Calu3 (cell line): ENCODE measurements around the gene FAM193A. TPM values are rescaled to one million over a fixed set of nuclear protein-coding genes. Genes with fewer than 3 reads are reported as not detected.

Experiments used
- BruUV-seq: library from RNA; stranded (reverse); fragments of 400-500 nt; replicated peaks from 2 replicates; lab custom pipeline; 2021; lab: Mats Ljungman, UMichigan
- CTCF ChIA-PET: fragments of 300-600 bp; sonication (Branson Sonifier 250); formaldehyde crosslinking; loops from one replicate; lab custom pipeline; 2022; ENCODE audit warnings: antibody characterized with exemption; lab: Charles Lee
- DNase-seq: peaks from one replicate; pipeline ENCODE4 v3.0.0; 2022
- H3K27ac Mint-ChIP-seq: one replicate; pipeline ENCODE4 v1.8.0; 2022; ENCODE audit warnings: mixed read lengths; ENCODE audit not compliant: unreplicated experiment
- H3K27me3 Mint-ChIP-seq: one replicate; pipeline ENCODE4 v1.8.0; 2022; ENCODE audit warnings: mixed read lengths; ENCODE audit not compliant: unreplicated experiment
- H3K36me3 Mint-ChIP-seq: one replicate; pipeline ENCODE4 v1.8.0; 2022; ENCODE audit warnings: mild to moderate bottlenecking, moderate library complexity, mixed read lengths; ENCODE audit not compliant: insufficient read depth, unreplicated experiment
- H3K4me1 Mint-ChIP-seq: one replicate; pipeline ENCODE4 v1.8.0; 2022; ENCODE audit warnings: mild to moderate bottlenecking, low read depth, mixed read lengths; ENCODE audit not compliant: unreplicated experiment
- H3K4me3 Mint-ChIP-seq: one replicate; pipeline ENCODE4 v1.8.0; 2022; ENCODE audit warnings: mild to moderate bottlenecking, low read depth, moderate library complexity, mixed read lengths; ENCODE audit not compliant: unreplicated experiment
- H3K9me3 Mint-ChIP-seq: one replicate; pipeline ENCODE4 v1.8.0; 2022; ENCODE audit warnings: low read depth, mixed read lengths; ENCODE audit not compliant: unreplicated experiment
- intact Hi-C: fragments of 100-400 bp; cut with micrococcal nuclease; formaldehyde crosslinking; loops from one replicate; pipeline ENCODE4 v1.10.0; 2022; ENCODE audit not compliant: unreplicated experiment
- total RNA-seq: library from RNA; stranded (reverse); gene quantifications from 2 replicates; pipeline ENCODE4 v1.2.3, GENCODE V29; 2022
- TF ChIP-seq, protein P1 (sequence below): fragments of 200-600 bp; IDR thresholded peaks from one replicate; pipeline ENCODE4 v1.8.0; 2022; ENCODE audit warnings: antibody characterized with exemption; ENCODE audit not compliant: unreplicated experiment

The FAM193A gene
- total RNA-seq, 1 experiment from 2014 or later, result 20.0 TPM

DNA sequence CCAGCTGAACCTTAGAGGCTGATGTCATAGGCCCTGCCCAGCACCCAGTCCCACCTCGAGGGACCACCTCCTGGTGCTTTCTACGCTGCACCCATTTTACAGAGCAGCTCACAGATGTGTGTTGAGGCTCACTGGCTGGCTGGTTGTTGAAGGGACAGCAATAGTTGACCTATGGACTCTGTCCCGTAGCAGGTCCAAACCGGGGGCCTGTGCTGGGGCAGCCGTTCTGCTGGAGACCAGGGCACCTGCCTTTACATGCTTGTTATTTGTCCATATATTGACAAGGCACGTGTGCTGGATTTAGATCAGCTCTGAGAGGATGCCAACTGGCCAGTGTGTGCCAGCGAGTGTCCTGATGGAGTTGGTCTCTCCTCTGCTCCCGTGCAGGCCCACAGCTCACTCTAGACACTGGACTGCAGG lies 161.6 kb downstream of the FAM193A start:
- TF ChIP-seq, protein P1, sequence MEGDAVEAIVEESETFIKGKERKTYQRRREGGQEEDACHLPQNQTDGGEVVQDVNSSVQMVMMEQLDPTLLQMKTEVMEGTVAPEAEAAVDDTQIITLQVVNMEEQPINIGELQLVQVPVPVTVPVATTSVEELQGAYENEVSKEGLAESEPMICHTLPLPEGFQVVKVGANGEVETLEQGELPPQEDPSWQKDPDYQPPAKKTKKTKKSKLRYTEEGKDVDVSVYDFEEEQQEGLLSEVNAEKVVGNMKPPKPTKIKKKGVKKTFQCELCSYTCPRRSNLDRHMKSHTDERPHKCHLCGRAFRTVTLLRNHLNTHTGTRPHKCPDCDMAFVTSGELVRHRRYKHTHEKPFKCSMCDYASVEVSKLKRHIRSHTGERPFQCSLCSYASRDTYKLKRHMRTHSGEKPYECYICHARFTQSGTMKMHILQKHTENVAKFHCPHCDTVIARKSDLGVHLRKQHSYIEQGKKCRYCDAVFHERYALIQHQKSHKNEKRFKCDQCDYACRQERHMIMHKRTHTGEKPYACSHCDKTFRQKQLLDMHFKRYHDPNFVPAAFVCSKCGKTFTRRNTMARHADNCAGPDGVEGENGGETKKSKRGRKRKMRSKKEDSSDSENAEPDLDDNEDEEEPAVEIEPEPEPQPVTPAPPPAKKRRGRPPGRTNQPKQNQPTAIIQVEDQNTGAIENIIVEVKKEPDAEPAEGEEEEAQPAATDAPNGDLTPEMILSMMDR, result no peak
- no peaks in the 10 kb centered on the region for H3K27me3 Mint-ChIP-seq
- intact Hi-C loops, result no loop called here
- H3K4me1 Mint-ChIP-seq, result no peaks in the 10 kb centered on the region
- CTCF ChIA-PET, result no interaction called here
- no peaks in the 10 kb centered on the region for H3K9me3 Mint-ChIP-seq
- no peak overlapping the region for H3K4me3 Mint-ChIP-seq
- H3K36me3 Mint-ChIP-seq, result peaks cover 17% of the 10 kb centered on the region
- DNase-seq, result no peak
- BruUV-seq, result no TSS peak
- no peak overlapping the region for H3K27ac Mint-ChIP-seq

- Mint-ChIP-seq H3K27me3 (no peaks in the 10 kb centered on the region), H3K27ac (no peak overlapping the region), H3K4me1 (no peaks in the 10 kb centered on the region), H3K36me3 (peaks cover 17% of the 10 kb centered on the region), H3K9me3 (no peaks in the 10 kb centered on the region), H3K4me3 (no peak overlapping the region)
- no peak for DNase-seq
- TF ChIP-seq, protein P1, result no peak
- no TSS peak for BruUV-seq
- CTCF ChIA-PET, result no interaction called here
- intact Hi-C loops, result no loop called here
Measured at GRCh38 chr4:2698504-2698903, 162.1 kb downstream of the FAM193A start.

DNA sequence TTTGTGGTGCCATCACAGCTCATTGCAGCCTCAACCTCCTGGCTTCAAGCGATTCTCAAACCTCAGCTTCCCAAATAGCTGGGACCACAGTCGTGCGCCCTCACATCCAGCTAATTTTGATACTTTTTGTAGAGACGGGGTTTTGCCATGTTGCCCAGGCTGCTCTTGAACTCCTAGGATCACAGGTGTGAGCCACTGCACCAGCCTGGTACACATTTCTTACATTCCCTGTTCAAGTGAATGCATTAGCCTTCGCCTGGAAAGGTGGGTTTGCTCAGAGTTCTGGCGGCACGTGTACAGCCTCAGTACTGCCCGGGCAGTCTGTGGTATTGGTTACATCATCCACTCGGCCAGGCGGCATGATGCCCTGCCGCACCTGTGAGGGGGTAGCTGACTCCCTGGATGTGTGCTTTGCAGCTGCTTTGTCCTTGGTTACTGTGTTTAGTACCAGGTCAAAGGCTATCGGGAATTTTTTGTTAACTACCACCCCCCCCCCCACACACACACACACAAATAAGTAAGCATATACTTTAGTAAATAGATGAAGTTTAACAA lies 162.6 kb downstream of the FAM193A start:
- no peaks in the 10 kb centered on the region for H3K9me3 Mint-ChIP-seq
- intact Hi-C loops, result no loop called here
- H3K4me3 Mint-ChIP-seq, result no peak overlapping the region
- no peak overlapping the region for H3K27ac Mint-ChIP-seq
- H3K4me1 Mint-ChIP-seq, result no peaks in the 10 kb centered on the region
- BruUV-seq, result no TSS peak
- DNase-seq, result no peak
- TF ChIP-seq, protein P1, result no peak
- CTCF ChIA-PET, result no interaction called here
- H3K36me3 Mint-ChIP-seq, result peaks cover 17% of the 10 kb centered on the region
- no peaks in the 10 kb centered on the region for H3K27me3 Mint-ChIP-seq

DNA sequence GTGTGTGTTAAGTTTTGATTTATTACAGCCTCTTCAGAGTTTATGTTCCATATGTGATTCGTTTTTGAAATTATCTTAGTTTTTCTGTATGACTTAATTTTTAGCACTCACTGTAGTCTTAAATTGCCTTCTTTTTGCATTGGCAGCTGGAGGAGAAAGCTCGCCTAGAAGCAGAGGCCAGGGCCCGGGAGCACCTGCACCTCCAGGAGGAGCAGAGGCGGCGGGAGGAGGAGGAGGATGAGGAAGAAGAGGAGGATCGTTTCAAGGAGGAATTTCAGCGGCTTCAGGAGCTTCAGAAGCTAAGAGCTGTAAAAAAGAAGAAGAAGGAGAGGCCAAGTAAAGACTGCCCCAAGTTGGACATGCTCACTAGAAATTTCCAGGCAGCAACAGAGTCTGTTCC lies 163.1 kb downstream of the FAM193A start:
- no peaks in the 10 kb centered on the region for H3K27me3 Mint-ChIP-seq
- CTCF ChIA-PET, result no interaction called here
- DNase-seq, result no peak
- H3K27ac Mint-ChIP-seq, result no peak overlapping the region
- no peak overlapping the region for H3K4me3 Mint-ChIP-seq
- no peaks in the 10 kb centered on the region for H3K9me3 Mint-ChIP-seq
- H3K36me3 Mint-ChIP-seq, result peaks cover 17% of the 10 kb centered on the region
- TF ChIP-seq, protein P1, result no peak
- intact Hi-C loops, result no loop called here
- BruUV-seq, result no TSS peak
- no peaks in the 10 kb centered on the region for H3K4me1 Mint-ChIP-seq
